GM23338 (cell line): ENCODE data around the gene ZNF277.

Experiments used
- CTCF ChIP-seq, 2 experiments: fragments of 200-600 bp in 1 of 2; sonication (generic) in 1 of 2; conservative IDR thresholded peaks; 2 replicates each; pipeline versions ENCODE4 v1.5.1 to v1.6.1; 2016 to 2017; ENCODE audit warnings: antibody characterized with exemption in 2 of 2, low read depth in 2 of 2, mild to moderate bottlenecking in 2 of 2, moderate library complexity in 1 of 2
- EZH2 ChIP-seq: fragments of 200-600 bp; sonication (generic); IDR thresholded peaks from one replicate; pipeline ENCODE4 v1.8.0; 2017; ENCODE audit warnings: antibody characterized with exemption, mild to moderate bottlenecking, low read depth; ENCODE audit not compliant: unreplicated experiment
- EZH2phosphoT487 ChIP-seq: fragments of 200-600 bp; sonication (generic); IDR thresholded peaks from one replicate; pipeline ENCODE4 v1.8.1; 2018; ENCODE audit warnings: antibody characterized with exemption; ENCODE audit not compliant: unreplicated experiment
- JUNB ChIP-seq: IDR thresholded peaks from one replicate; pipeline ENCODE4 v1.6.1; 2016; ENCODE audit warnings: antibody characterized with exemption; ENCODE audit not compliant: unreplicated experiment
- NANOG ChIP-seq: IDR thresholded peaks from 2 replicates; pipeline ENCODE4 v1.6.1; 2016; ENCODE audit warnings: antibody characterized with exemption, borderline replicate concordance
- POLR2AphosphoS5 ChIP-seq: IDR thresholded peaks from 2 replicates; pipeline ENCODE4 v1.6.1; 2016; ENCODE audit warnings: antibody characterized with exemption, low read depth
- STAT1 ChIP-seq: IDR thresholded peaks from one replicate; pipeline ENCODE4 v1.6.1; 2016; ENCODE audit warnings: antibody characterized with exemption; ENCODE audit not compliant: unreplicated experiment
- TF ChIP-seq, protein P1 (sequence below): IDR thresholded peaks from one replicate; pipeline ENCODE4 v1.6.1; 2018; ENCODE audit warnings: antibody characterized with exemption; ENCODE audit not compliant: unreplicated experiment
- TF ChIP-seq, protein P2 (sequence below): IDR thresholded peaks from 2 replicates; pipeline ENCODE4 v1.6.1; 2016; ENCODE audit warnings: antibody characterized with exemption

GRCh38 chr7:112300072-112300471, 93.6 kb downstream of the ZNF277 start:
- TF ChIP-seq CTCF (conservative IDR thresholded peaks at IDR 0.05; ENCODE audit: low read depth in 2 of 2) (no peak), JUNB (no peak), STAT1 (no peak), POLR2AphosphoS5 (no peak), NANOG (no peak), EZH2phosphoT487 (no peak), EZH2 (no peak)
- TF ChIP-seq, protein P1, sequence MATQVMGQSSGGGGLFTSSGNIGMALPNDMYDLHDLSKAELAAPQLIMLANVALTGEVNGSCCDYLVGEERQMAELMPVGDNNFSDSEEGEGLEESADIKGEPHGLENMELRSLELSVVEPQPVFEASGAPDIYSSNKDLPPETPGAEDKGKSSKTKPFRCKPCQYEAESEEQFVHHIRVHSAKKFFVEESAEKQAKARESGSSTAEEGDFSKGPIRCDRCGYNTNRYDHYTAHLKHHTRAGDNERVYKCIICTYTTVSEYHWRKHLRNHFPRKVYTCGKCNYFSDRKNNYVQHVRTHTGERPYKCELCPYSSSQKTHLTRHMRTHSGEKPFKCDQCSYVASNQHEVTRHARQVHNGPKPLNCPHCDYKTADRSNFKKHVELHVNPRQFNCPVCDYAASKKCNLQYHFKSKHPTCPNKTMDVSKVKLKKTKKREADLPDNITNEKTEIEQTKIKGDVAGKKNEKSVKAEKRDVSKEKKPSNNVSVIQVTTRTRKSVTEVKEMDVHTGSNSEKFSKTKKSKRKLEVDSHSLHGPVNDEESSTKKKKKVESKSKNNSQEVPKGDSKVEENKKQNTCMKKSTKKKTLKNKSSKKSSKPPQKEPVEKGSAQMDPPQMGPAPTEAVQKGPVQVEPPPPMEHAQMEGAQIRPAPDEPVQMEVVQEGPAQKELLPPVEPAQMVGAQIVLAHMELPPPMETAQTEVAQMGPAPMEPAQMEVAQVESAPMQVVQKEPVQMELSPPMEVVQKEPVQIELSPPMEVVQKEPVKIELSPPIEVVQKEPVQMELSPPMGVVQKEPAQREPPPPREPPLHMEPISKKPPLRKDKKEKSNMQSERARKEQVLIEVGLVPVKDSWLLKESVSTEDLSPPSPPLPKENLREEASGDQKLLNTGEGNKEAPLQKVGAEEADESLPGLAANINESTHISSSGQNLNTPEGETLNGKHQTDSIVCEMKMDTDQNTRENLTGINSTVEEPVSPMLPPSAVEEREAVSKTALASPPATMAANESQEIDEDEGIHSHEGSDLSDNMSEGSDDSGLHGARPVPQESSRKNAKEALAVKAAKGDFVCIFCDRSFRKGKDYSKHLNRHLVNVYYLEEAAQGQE = no peak
- TF ChIP-seq, protein P2, sequence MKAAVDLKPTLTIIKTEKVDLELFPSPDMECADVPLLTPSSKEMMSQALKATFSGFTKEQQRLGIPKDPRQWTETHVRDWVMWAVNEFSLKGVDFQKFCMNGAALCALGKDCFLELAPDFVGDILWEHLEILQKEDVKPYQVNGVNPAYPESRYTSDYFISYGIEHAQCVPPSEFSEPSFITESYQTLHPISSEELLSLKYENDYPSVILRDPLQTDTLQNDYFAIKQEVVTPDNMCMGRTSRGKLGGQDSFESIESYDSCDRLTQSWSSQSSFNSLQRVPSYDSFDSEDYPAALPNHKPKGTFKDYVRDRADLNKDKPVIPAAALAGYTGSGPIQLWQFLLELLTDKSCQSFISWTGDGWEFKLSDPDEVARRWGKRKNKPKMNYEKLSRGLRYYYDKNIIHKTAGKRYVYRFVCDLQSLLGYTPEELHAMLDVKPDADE = no peak
